NCI-H128 (cell line): Measurements from ENCODE around the gene SDK1.
"Not testable (repeated sequence)": the region's sequence is repeated elsewhere in the genome, so short reads cannot be mapped to it uniquely, and the experiment has no call there.

Experiments used
- DNase-seq: peaks from one replicate; lab custom pipeline; 2025; ENCODE audit not compliant: unreplicated experiment; lab: John Stamatoyannopoulos, UW

Gene SDK1

GRCh38 chr7:3710122-3710521, 409.1 kb downstream of the SDK1 start:
- DNase-seq, result no peak

- no peak for DNase-seq
These were observed 409.5 kb downstream of the SDK1 start for GRCh38 chr7:3710531-3710930.

- DNase-seq, result no peak
These were observed 411.8 kb downstream of the SDK1 start for GRCh38 chr7:3712841-3713240.

- DNase-seq, result no peak
These were observed 420.4 kb downstream of the SDK1 start for GRCh38 chr7:3721422-3721821.

- no peak for DNase-seq
These were observed 421.4 kb downstream of the SDK1 start for GRCh38 chr7:3722396-3722922.

- no peak for DNase-seq
These were observed 424.4 kb downstream of the SDK1 start for GRCh38 chr7:3725155-3726059.

GRCh38 chr7:3730276-3730675, 429.2 kb downstream of the SDK1 start:
- DNase-seq, result no peak

- DNase-seq, result no peak
These were observed 431.4 kb downstream of the SDK1 start for GRCh38 chr7:3732395-3733005.

GRCh38 chr7:3733541-3734140, 432.6 kb downstream of the SDK1 start:
- no peak for DNase-seq

GRCh38 chr7:3738964-3739363, 437.9 kb downstream of the SDK1 start:
- DNase-seq, result no peak

- no peak for DNase-seq
These were observed 438.9 kb downstream of the SDK1 start for GRCh38 chr7:3739983-3740382.

GRCh38 chr7:3747467-3747866, 446.4 kb downstream of the SDK1 start:
- no peak for DNase-seq

- DNase-seq, result no peak
These were observed 447.3 kb downstream of the SDK1 start for GRCh38 chr7:3748389-3748788.

- DNase-seq, result no peak
These were observed 452.8 kb downstream of the SDK1 start for GRCh38 chr7:3753868-3754267.

GRCh38 chr7:3754493-3755341, 453.7 kb downstream of the SDK1 start:
- no peak for DNase-seq

- not testable (repeated sequence) for DNase-seq
These were observed 454.9 kb downstream of the SDK1 start for GRCh38 chr7:3755778-3756453.

GRCh38 chr7:3757059-3757458, 456.0 kb downstream of the SDK1 start:
- no peak for DNase-seq

GRCh38 chr7:3760651-3761050, 459.6 kb downstream of the SDK1 start:
- DNase-seq, result no peak

GRCh38 chr7:3762146-3762831, 461.2 kb downstream of the SDK1 start:
- DNase-seq, result no peak
